ENCODE measurements around the gene HOXB8. TPM values are rescaled to one million over a fixed set of nuclear protein-coding genes. Genes with fewer than 3 reads are reported as not detected.

The HOXB8 gene
- total RNA-seq, 3 donors from 2014 or later = 0.59 to 4.6 (median 4.6) TPM

- no peak for DNase-seq (ENCODE audit: low spot score in 2 of 2)
- Histone ChIP-seq H3K9me3 (no peaks in the 10 kb centered on the region), H3K27me3 (peaks cover 13 to 99% of the 10 kb centered on the region in 2 donors), H3K27ac (no peak overlapping the region), H3K4me1 (no peaks in the 10 kb centered on the region), H3K4me3 (no peak overlapping the region), H3K36me3 (no peaks in the 10 kb centered on the region)
- TF ChIP-seq POLR2A (IDR thresholded peaks at IDR 0.05) (no peak), POLR2AphosphoS5 (IDR thresholded peaks at IDR 0.05) (no peak), CTCF (IDR thresholded peaks at IDR 0.05) (no peak)
- intact Hi-C loops (cut with DNase I; ENCODE audit: low total_unique reads) = no loop called here
Measured at GRCh38 chr17:48640858-48641180, 25.7 kb upstream of the HOXB8 start.

DNA sequence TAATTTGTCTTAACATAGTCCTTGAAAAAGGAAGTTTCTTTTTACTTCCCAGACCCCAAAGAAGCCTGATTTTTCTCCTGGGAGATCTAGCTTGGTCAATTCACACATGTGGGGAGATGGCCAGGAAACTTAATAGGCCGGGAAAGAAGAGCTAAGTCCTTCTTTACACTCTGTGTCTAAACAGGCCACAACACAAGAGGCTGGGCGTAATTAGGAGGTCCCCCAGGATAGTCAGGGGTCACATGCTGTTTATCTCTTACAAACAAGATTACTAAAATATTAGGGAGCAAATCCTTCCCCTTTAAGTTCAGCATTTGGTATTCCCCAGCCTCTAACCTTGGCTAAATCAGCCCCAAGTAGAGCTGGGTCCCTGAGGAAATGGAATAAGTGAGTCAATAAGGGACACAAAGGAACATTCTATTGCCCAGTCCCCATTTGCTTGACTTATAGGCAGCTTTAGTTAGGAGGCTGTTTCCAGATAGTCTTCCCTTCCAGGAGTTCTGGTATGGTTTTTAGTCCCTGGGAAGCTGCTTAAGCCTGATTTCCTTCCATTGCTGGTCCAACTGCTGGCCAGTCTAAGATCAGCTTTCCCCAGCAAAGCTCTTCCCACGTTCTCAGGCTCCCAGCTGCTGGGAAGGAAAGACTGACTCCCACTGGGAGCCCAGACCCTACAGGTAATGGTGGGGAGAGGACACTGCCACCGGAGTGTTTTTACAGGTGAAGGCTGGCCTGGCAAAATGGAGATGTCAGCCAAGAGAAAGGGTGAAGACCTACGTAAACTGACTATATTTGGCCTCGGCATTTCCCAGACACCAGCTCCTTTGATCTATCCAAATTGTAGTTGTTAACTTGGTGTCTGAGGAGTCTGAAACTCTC lies 25.1 kb upstream of the HOXB8 start:
- H3K36me3 ChIP-seq = no peaks in the 10 kb centered on the region
- no peak overlapping the region for H3K4me3 ChIP-seq
- DNase-seq (ENCODE audit: low spot score in 2 of 2) = no peak
- TF ChIP-seq POLR2A (IDR thresholded peaks at IDR 0.05) = no peak
- TF ChIP-seq POLR2AphosphoS5 (IDR thresholded peaks at IDR 0.05) = no peak
- no peak for TF ChIP-seq CTCF (IDR thresholded peaks at IDR 0.05)
- no peaks in the 10 kb centered on the region for H3K4me1 ChIP-seq
- no peaks in the 10 kb centered on the region for H3K9me3 ChIP-seq
- intact Hi-C loops (cut with DNase I; ENCODE audit: low total_unique reads) = no loop called here
- H3K27ac ChIP-seq = no peak overlapping the region
- peaks cover 13 to 99% of the 10 kb centered on the region in 2 donors for H3K27me3 ChIP-seq

DNA sequence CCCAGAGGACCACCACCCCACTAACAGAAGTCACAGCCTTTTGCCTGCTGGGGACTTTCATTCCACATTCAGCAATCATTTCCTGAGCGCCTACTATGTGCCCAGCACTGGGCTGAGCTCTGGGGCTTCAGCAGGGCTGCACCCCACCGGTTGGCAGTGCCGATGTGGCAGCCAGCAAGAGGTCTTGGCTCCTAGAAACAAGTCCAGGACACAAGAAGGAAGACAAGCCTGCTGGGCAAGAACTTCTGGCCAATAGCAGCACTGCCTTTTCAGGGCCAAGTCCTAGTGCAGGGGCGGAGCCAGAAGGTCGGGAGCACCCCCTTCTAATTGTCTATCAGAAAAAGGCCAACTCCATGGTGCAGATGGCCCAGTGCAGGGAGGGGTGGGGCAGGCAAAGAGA lies 24.0 kb upstream of the HOXB8 start:
- peaks cover 13 to 99% of the 10 kb centered on the region in 2 donors for H3K27me3 ChIP-seq
- no peaks in the 10 kb centered on the region for H3K36me3 ChIP-seq
- intact Hi-C loops (cut with DNase I; ENCODE audit: low total_unique reads) = no loop called here
- TF ChIP-seq CTCF (IDR thresholded peaks at IDR 0.05) (no peak), POLR2A (IDR thresholded peaks at IDR 0.05) (no peak), POLR2AphosphoS5 (IDR thresholded peaks at IDR 0.05) (no peak)
- H3K27ac ChIP-seq = no peak overlapping the region
- H3K4me3 ChIP-seq = no peak overlapping the region
- DNase-seq (ENCODE audit: low spot score in 2 of 2) = no peak
- H3K4me1 ChIP-seq = no peaks in the 10 kb centered on the region
- H3K9me3 ChIP-seq = no peaks in the 10 kb centered on the region

GRCh38 chr17:48637323-48638260 lies 22.5 kb upstream of the HOXB8 start:
- Histone ChIP-seq H3K4me3 (no peak overlapping the region), H3K36me3 (no peaks in the 10 kb centered on the region), H3K4me1 (no peaks in the 10 kb centered on the region), H3K9me3 (no peaks in the 10 kb centered on the region), H3K27ac (no peak overlapping the region), H3K27me3 (peaks cover 11 to 99% of the 10 kb centered on the region in 2 donors)
- no peak for TF ChIP-seq CTCF (IDR thresholded peaks at IDR 0.05)
- TF ChIP-seq POLR2AphosphoS5 (IDR thresholded peaks at IDR 0.05) = no peak
- TF ChIP-seq POLR2A (IDR thresholded peaks at IDR 0.05) = no peak
- no peak for DNase-seq (ENCODE audit: low spot score in 2 of 2)
- intact Hi-C loops (cut with DNase I; ENCODE audit: low total_unique reads) = no loop called here

All from breast epithelium (tissue), 4 donors.